Heart left ventricle (tissue), 13 donors: ENCODE data around the gene PER3.

ENCODE experiments used
- CTCF ChIP-seq, 12 donors: fragments of 200-600 bp; sonication (generic) in 4 of 12; IDR thresholded peaks; one replicate each; pipeline versions ENCODE4 v1.5.0 to v1.8.0; 2018 to 2022; ENCODE audit warnings: antibody characterized with exemption in 12 of 12, mild to moderate bottlenecking in 5 of 12
- POLR2A ChIP-seq, 2 donors: fragments of 450-650 bp; IDR thresholded peaks; one replicate each; pipeline ENCODE4 v1.6.1; 2017; ENCODE audit warnings: antibody characterized with exemption in 2 of 2, mild to moderate bottlenecking in 2 of 2, moderate library complexity in 2 of 2
- donor health status: ischemic (EF 13 %, LVEDD 7.1; RV severe dilation, severe dysfunction).
- donor health status: DM: no; HTN: yes; CAD: no.
- donor health status: DM: no; HTN: no; CAD: no.
- donor health status: ischemic (EF 25% LVEDD 6.9; RV normal size, moderate dysfunction).
- donor health status: ischemic (EF 25% LVEDD 5.7; RV mildly dilated, moderate dysfunction).
- donor health status: ischemic (EF 35%, LVEDD 5.7; RV mildly dilated, moderate dysfunction).
- donor health status: nonischemic (EF 11% LVEDD 7.7; RV severe dilation, severe dysfunction).
- donor health status: DM: yes; HTN: yes; CAD: no.
- donor health status: PGD.
- donor health status: ischemic (EF 29% LVEDD 5.4; RV normal size, mild dysfunction).
- donor health status: nonischemic (EF 23%, LVEDD 6.1; RV moderate dilation, normal function).

DNA sequence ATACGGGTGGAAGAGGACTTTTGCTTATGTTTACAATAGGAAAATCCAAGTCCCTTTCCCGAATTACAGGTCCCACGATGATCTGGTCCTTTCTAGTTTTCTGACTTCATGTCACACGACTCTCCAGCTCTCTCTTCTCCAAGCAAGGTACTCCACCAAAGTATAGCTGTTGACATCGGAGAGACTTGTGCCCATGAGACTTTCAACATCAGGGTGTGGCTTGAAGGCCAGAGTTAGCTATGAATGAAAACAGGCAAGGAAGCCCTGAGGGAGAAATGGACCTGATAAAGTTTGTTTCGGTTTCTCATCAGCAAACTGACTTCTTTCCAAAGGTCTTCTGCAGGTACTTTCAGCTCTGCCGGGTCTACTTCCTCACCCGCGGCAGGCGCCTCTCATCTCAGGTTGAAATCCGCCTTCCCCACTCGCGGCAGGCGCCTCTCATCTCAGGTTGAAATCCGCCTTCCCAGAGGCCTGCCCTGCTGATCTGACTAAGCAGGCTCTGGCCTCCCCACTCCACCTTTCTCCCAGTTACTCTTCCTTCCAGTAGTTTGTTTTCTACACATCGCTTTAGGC is 2.1 kb upstream of the PER3 start:
- TF ChIP-seq CTCF (IDR thresholded peaks at IDR 0.05) (no peak), POLR2A (IDR thresholded peaks at IDR 0.05) (no peak)
